Stimulated activated CD8-positive, alpha-beta memory T cell treated with anti-CD3 and anti-CD28 coated beads, Interleukin-7, amount 100 ng/mL, for 4 hours (primary cell): Measurements from ENCODE around the gene RALGPS2.

Source experiments
- DNase-seq, 2 donors: peaks; one replicate each; pipeline ENCODE4 v3.0.0-alpha.2; 2020; ENCODE audit warnings: low read depth in 2 of 2

The RALGPS2 gene

GRCh38 chr1:178962853-178963711 lies 238.0 kb downstream of the RALGPS2 start:
- DNase-seq = no peak

GRCh38 chr1:178964469-178965330 lies 239.7 kb downstream of the RALGPS2 start:
- no peak for DNase-seq

DNA sequence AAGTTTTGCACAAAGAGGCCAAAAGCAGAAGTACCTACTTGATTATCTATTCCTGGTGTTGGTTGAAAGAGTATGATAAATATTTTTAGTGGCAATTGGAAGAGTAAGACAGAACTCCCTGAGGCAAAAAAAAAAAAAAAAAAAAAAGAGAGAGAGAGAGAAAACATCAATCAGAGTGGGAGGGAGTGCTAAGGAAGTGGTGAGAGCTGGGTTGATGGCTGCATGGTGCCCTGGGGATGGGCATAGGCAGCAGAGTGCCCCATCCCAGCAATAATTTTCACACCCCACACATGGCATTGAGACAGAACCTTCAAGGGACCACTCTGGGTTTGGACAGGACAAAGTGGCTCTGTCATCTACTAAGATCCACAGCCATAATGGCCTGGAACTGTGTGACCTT lies 241.3 kb downstream of the RALGPS2 start:
- no peak for DNase-seq

GRCh38 chr1:178969226-178969987 lies 244.4 kb downstream of the RALGPS2 start:
- DNase-seq = no peak

- no peak for DNase-seq
These were observed 245.1 kb downstream of the RALGPS2 start for GRCh38 chr1:178970184-178970583.
